Measurements from ENCODE around the gene LTBP3. TPM values are rescaled to one million over a fixed set of nuclear protein-coding genes. Genes with fewer than 3 reads are reported as not detected.

Gene LTBP3
- total and polyA plus RNA-seq, 2 of the 13 experiments (the other 11 are each of a cell fraction or from before 2014, with no cell fraction given), result 12.2 to 68.1 TPM

DNA sequence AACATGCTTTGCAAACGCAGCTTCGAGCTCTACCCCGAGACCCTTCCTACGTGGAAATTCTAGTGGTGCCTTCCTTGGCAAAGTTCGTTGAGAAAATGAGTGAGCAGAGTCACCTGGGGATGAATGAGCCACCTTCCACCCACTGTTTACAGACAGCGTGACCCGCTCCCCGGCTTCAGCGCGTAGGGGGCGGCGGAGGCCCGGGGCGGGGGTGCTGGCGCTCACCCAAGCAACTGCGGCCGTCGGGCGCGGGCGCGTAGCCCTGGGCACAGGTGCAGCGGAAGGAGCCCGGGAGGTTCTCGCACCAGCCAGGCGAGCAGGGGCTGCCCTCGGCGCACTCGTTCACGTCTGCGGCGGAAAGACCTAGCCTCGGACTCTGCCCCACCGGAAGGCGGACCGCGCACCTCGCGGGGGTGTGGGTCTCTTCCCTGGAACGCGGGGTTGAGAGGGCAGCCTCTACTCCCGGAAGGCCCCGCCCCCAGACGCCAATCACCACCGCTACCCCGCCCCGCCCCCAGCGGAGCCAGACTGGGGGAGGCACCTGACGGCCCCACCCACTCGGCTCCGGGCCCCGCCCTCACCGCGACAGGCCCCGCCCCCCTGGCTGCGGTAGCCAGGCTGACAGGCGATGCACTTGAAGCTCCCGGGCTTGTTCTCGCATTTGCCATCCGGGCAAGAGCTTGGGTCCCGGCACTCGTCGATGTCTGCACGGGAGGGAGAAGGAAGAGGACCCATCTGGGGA, 11.8 kb downstream of the LTBP3 start (continued):
- TF ChIP-seq JUND (CRISPR knock-in tag; IDR thresholded peaks at IDR 0.05) (peak; percentile 43; the same call in 1 of the 2 replicates), SOX6 (IDR thresholded peaks at IDR 0.05) (no peak), SOX6 (CRISPR knock-in tag; IDR thresholded peaks at IDR 0.05) (peak; percentile 31; the same call in 1 of the 2 replicates), SRSF1 (optimal IDR thresholded peaks at IDR 0.05; ENCODE audit: low read depth, low read length) (no peak), BCL6 (CRISPR knock-in tag; IDR thresholded peaks at IDR 0.05) (peak; percentile 52; the same call in 1 of the 2 replicates), ZNF432 (CRISPR knock-in tag; IDR thresholded peaks at IDR 0.05; ENCODE audit: borderline replicate concordance) (no peak), MAFG (CRISPR knock-in tag; IDR thresholded peaks at IDR 0.05) (no peak), ZNF292 (CRISPR knock-in tag; IDR thresholded peaks at IDR 0.05; ENCODE audit: borderline replicate concordance, low read depth) (no peak), BHLHE40 (IDR thresholded peaks at IDR 0.05; ENCODE audit: low read length) (no peak), GATAD2A (CRISPR knock-in tag; IDR thresholded peaks at IDR 0.05) (peak; percentile 34; the same call in 1 of the 2 replicates), IRX3 (CRISPR knock-in tag; IDR thresholded peaks at IDR 0.05; ENCODE audit: borderline replicate concordance, low read depth) (no peak), ZNF777 (CRISPR knock-in tag; IDR thresholded peaks at IDR 0.05) (peak; percentile 83), MEIS2 (CRISPR knock-in tag; IDR thresholded peaks at IDR 0.05) (peak; percentile 71), SP1 (IDR thresholded peaks at IDR 0.05) (no peak), SP1 (CRISPR knock-in tag; IDR thresholded peaks at IDR 0.05) (peak; percentile 65), ZNF788 (CRISPR knock-in tag; IDR thresholded peaks at IDR 0.05; ENCODE audit: borderline replicate concordance) (no peak), NR1H2 (CRISPR knock-in tag; IDR thresholded peaks at IDR 0.05; ENCODE audit: borderline replicate concordance, low read depth) (no peak), SOX13 (IDR thresholded peaks at IDR 0.05) (no peak), SOX13 (CRISPR knock-in tag; conservative IDR thresholded peaks at IDR 0.05 in 1 of 2, IDR thresholded peaks at IDR 0.05 in 1 of 2) (peak in 1 of 2 experiments; percentile 42; a peak in 2 of 4 replicates), GTF3A (CRISPR knock-in tag; conservative IDR thresholded peaks at IDR 0.05) (no peak), ZNF615 (CRISPR knock-in tag; IDR thresholded peaks at IDR 0.05; ENCODE audit: borderline replicate concordance) (no peak), RARA (CRISPR knock-in tag; IDR thresholded peaks at IDR 0.05) (peak; percentile 76), BRD4 (CRISPR knock-in tag; IDR thresholded peaks at IDR 0.05) (0 out of 2 replicates have a peak, but pooled peaks have one; percentile 49), SP4 (CRISPR knock-in tag; IDR thresholded peaks at IDR 0.05) (peak; percentile 75), ESRRA (CRISPR knock-in tag; IDR thresholded peaks at IDR 0.05; ENCODE audit: low read depth) (peak; percentile 39; the same call in 1 of the 2 replicates), ZNF552 (CRISPR knock-in tag; IDR thresholded peaks at IDR 0.05; ENCODE audit: borderline replicate concordance) (no peak), ZNF207 (IDR thresholded peaks at IDR 0.05; ENCODE audit: borderline replicate concordance) (no peak)
- TF ChIP-seq, protein P1, sequence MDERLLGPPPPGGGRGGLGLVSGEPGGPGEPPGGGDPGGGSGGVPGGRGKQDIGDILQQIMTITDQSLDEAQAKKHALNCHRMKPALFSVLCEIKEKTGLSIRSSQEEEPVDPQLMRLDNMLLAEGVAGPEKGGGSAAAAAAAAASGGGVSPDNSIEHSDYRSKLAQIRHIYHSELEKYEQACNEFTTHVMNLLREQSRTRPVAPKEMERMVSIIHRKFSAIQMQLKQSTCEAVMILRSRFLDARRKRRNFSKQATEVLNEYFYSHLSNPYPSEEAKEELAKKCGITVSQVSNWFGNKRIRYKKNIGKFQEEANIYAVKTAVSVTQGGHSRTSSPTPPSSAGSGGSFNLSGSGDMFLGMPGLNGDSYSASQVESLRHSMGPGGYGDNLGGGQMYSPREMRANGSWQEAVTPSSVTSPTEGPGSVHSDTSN (CRISPR knock-in tag; IDR thresholded peaks at IDR 0.05), result 0 out of 2 replicates have a peak, but pooled peaks have one; percentile 52
- TF ChIP-seq, protein P2, sequence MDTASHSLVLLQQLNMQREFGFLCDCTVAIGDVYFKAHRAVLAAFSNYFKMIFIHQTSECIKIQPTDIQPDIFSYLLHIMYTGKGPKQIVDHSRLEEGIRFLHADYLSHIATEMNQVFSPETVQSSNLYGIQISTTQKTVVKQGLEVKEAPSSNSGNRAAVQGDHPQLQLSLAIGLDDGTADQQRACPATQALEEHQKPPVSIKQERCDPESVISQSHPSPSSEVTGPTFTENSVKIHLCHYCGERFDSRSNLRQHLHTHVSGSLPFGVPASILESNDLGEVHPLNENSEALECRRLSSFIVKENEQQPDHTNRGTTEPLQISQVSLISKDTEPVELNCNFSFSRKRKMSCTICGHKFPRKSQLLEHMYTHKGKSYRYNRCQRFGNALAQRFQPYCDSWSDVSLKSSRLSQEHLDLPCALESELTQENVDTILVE (CRISPR knock-in tag; IDR thresholded peaks at IDR 0.05), result 0 out of 2 replicates have a peak, but pooled peaks have one; percentile 25
- TF ChIP-seq, protein P3, sequence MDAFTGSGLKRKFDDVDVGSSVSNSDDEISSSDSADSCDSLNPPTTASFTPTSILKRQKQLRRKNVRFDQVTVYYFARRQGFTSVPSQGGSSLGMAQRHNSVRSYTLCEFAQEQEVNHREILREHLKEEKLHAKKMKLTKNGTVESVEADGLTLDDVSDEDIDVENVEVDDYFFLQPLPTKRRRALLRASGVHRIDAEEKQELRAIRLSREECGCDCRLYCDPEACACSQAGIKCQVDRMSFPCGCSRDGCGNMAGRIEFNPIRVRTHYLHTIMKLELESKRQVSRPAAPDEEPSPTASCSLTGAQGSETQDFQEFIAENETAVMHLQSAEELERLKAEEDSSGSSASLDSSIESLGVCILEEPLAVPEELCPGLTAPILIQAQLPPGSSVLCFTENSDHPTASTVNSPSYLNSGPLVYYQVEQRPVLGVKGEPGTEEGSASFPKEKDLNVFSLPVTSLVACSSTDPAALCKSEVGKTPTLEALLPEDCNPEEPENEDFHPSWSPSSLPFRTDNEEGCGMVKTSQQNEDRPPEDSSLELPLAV (CRISPR knock-in tag; conservative IDR thresholded peaks at IDR 0.05; ENCODE audit: low read depth), result no peak
